ENCODE results near the gene REX1BD. TPM values are rescaled to one million over a fixed set of nuclear protein-coding genes. Genes with fewer than 3 reads are reported as not detected.

Gene REX1BD
- total and polyA plus RNA-seq, 4 donors = 25.9 to 71.9 (median 51.4) TPM

DNA sequence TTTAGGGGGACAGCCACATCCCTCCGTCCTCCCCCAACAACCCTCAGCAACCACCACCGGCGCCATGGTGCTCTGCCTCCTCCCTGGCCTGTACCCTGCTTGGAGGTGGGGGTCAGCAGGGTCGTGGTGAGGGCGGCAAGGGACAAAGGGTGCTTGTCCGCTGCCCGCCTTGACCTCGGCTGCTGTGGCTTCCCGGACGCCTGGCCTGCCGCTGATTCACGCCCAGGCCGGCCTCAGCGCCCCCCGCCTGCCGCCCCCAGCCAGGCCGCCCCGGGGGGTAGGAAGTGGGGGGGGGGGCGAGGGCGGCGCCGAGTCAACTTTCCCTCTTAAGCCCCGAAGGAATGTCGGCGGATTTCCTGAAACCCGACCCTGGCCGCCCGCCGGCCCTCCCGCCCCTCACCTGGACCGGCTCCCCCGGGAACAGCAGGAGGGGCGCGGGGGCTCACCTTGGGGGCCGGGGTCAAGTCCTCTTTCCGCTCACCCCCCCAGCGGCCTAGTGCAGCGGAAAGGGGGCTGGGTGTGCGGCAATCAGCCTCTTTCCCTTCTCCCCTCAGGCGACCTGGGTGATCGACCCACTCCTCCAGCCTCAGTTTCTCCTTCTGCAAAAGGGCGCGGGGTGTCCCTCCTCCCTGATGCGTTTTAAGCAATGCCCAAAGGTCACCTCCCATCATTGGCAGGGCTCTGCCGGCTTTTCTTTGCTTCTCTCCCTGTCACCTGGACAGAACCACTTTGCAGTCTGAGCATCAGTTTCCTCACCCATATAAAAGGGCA, 22.1 kb downstream of the REX1BD start:
- Histone ChIP-seq H3K9ac (ENCODE audit: low read depth in 1 of 2, low read length in 2 of 2) (no peak overlapping the region), H3K27me3 (ENCODE audit: control insufficient read depth in 4 of 4, insufficient read depth in 4 of 4, low read length in 3 of 4) (peaks cover 1 to 18% (median 14%) of the 10 kb centered on the region in 4 donors), H3K4me3 (ENCODE audit: low read depth in 1 of 3, low read length in 3 of 3) (no peak overlapping the region), H3K9me3 (ENCODE audit: control insufficient read depth in 4 of 4, low read length in 3 of 4) (no peaks in the 10 kb centered on the region), H3K36me3 (ENCODE audit: control insufficient read depth in 4 of 4, insufficient read depth in 3 of 4, low read depth in 1 of 4, low read length in 3 of 4) (no peaks in the 10 kb centered on the region), H3K4me1 (ENCODE audit: control insufficient read depth in 4 of 4, insufficient read depth in 4 of 4, low read length in 3 of 4) (peaks cover 0 to 19% (median 7%) of the 10 kb centered on the region in 4 donors), H3K27ac (ENCODE audit: low read depth in 1 of 2, low read length in 2 of 2) (no peak overlapping the region)
- TF ChIP-seq JUND (IDR thresholded peaks at IDR 0.05) (no peak), SP1 (IDR thresholded peaks at IDR 0.05) (no peak), FOXA2 (IDR thresholded peaks at IDR 0.05) (no peak), YY1 (IDR thresholded peaks at IDR 0.05) (no peak), TAF1 (conservative IDR thresholded peaks at IDR 0.05) (no peak), HNF4A (conservative IDR thresholded peaks at IDR 0.05) (no peak), EGR1 (IDR thresholded peaks at IDR 0.05; ENCODE audit: low read depth in 2 of 2) (no peak), RAD21 (IDR thresholded peaks at IDR 0.05) (no peak), GABPA (IDR thresholded peaks at IDR 0.05 in 1 of 2, conservative IDR thresholded peaks at IDR 0.05 in 1 of 2) (no peak)
- TF ChIP-seq, protein P1, sequence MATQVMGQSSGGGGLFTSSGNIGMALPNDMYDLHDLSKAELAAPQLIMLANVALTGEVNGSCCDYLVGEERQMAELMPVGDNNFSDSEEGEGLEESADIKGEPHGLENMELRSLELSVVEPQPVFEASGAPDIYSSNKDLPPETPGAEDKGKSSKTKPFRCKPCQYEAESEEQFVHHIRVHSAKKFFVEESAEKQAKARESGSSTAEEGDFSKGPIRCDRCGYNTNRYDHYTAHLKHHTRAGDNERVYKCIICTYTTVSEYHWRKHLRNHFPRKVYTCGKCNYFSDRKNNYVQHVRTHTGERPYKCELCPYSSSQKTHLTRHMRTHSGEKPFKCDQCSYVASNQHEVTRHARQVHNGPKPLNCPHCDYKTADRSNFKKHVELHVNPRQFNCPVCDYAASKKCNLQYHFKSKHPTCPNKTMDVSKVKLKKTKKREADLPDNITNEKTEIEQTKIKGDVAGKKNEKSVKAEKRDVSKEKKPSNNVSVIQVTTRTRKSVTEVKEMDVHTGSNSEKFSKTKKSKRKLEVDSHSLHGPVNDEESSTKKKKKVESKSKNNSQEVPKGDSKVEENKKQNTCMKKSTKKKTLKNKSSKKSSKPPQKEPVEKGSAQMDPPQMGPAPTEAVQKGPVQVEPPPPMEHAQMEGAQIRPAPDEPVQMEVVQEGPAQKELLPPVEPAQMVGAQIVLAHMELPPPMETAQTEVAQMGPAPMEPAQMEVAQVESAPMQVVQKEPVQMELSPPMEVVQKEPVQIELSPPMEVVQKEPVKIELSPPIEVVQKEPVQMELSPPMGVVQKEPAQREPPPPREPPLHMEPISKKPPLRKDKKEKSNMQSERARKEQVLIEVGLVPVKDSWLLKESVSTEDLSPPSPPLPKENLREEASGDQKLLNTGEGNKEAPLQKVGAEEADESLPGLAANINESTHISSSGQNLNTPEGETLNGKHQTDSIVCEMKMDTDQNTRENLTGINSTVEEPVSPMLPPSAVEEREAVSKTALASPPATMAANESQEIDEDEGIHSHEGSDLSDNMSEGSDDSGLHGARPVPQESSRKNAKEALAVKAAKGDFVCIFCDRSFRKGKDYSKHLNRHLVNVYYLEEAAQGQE (IDR thresholded peaks at IDR 0.05) = no peak
- TF ChIP-seq, protein P2, sequence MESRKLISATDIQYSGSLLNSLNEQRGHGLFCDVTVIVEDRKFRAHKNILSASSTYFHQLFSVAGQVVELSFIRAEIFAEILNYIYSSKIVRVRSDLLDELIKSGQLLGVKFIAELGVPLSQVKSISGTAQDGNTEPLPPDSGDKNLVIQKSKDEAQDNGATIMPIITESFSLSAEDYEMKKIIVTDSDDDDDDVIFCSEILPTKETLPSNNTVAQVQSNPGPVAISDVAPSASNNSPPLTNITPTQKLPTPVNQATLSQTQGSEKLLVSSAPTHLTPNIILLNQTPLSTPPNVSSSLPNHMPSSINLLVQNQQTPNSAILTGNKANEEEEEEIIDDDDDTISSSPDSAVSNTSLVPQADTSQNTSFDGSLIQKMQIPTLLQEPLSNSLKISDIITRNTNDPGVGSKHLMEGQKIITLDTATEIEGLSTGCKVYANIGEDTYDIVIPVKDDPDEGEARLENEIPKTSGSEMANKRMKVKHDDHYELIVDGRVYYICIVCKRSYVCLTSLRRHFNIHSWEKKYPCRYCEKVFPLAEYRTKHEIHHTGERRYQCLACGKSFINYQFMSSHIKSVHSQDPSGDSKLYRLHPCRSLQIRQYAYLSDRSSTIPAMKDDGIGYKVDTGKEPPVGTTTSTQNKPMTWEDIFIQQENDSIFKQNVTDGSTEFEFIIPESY (IDR thresholded peaks at IDR 0.05) = no peak
- TF ChIP-seq, protein P3, sequence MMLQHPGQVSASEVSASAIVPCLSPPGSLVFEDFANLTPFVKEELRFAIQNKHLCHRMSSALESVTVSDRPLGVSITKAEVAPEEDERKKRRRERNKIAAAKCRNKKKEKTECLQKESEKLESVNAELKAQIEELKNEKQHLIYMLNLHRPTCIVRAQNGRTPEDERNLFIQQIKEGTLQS (IDR thresholded peaks at IDR 0.05) = no peak
- DNase-seq (ENCODE audit: low spot score) = no peak
- 5% methylated on average over 45 of the region's 45 CpGs for WGBS

DNA sequence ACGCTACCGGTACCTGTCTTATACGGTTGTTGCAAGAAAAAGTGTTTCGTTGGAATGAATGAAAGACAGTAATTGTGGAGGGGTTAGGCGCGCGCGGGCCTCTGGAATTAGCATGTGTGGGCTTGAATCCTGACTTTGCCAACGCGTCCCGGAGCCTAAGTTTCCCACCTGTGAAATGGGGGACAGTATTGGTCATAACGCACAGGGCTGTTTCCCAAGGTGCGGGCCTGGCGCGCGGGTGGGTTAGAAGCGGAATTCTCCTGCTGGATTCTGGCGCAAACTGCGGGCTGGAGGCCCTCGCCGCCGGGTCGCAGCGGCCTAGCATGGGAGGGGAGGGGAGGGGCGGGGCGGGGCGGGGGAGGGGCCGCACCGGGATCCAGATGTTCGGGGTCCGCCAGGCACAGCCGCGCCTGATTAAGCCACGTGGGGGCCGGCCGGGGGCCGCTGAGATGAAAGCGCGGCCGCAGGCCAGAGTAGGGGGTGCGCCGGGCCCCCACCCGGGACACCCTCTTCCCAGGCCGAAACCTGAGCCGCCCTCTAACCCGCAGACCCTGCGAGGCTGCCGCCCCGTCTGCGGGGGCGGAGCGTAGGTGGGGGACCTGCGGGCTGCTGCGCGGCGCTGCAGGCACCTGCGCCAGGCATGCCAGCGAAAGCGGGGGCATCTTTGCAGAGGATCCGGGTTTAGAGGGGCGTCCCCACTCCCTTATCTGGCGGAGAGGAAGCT, 22.9 kb downstream of the REX1BD start:
- H3K4me3 ChIP-seq (ENCODE audit: low read depth in 1 of 3, low read length in 3 of 3) = no peak overlapping the region
- no peak overlapping the region for H3K27ac ChIP-seq (ENCODE audit: low read depth in 1 of 2, low read length in 2 of 2)
- no peak overlapping the region for H3K9ac ChIP-seq (ENCODE audit: low read depth in 1 of 2, low read length in 2 of 2)
- no peak for DNase-seq (ENCODE audit: low spot score)
- H3K9me3 ChIP-seq (ENCODE audit: control insufficient read depth in 4 of 4, low read length in 3 of 4) = no peaks in the 10 kb centered on the region
- 3% methylated on average over 62 of the region's 62 CpGs for WGBS
- no peak for TF ChIP-seq TAF1 (conservative IDR thresholded peaks at IDR 0.05)
- TF ChIP-seq SP1 (IDR thresholded peaks at IDR 0.05) = no peak
- TF ChIP-seq EGR1 (IDR thresholded peaks at IDR 0.05; ENCODE audit: low read depth in 2 of 2) = no peak
- TF ChIP-seq RXRA (IDR thresholded peaks at IDR 0.05) = no peak
- TF ChIP-seq GABPA (IDR thresholded peaks at IDR 0.05 in 1 of 2, conservative IDR thresholded peaks at IDR 0.05 in 1 of 2) = no peak
- TF ChIP-seq, protein P4, sequence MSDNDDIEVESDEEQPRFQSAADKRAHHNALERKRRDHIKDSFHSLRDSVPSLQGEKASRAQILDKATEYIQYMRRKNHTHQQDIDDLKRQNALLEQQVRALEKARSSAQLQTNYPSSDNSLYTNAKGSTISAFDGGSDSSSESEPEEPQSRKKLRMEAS (IDR thresholded peaks at IDR 0.05) = no peak
- TF ChIP-seq RAD21 (IDR thresholded peaks at IDR 0.05) = no peak
- no peak for TF ChIP-seq HNF4A (conservative IDR thresholded peaks at IDR 0.05)
- TF ChIP-seq, protein P1 (IDR thresholded peaks at IDR 0.05) = no peak
- no peak for TF ChIP-seq FOXA2 (IDR thresholded peaks at IDR 0.05)
- TF ChIP-seq NR2F2 (IDR thresholded peaks at IDR 0.05) = no peak
- TF ChIP-seq, protein P5, sequence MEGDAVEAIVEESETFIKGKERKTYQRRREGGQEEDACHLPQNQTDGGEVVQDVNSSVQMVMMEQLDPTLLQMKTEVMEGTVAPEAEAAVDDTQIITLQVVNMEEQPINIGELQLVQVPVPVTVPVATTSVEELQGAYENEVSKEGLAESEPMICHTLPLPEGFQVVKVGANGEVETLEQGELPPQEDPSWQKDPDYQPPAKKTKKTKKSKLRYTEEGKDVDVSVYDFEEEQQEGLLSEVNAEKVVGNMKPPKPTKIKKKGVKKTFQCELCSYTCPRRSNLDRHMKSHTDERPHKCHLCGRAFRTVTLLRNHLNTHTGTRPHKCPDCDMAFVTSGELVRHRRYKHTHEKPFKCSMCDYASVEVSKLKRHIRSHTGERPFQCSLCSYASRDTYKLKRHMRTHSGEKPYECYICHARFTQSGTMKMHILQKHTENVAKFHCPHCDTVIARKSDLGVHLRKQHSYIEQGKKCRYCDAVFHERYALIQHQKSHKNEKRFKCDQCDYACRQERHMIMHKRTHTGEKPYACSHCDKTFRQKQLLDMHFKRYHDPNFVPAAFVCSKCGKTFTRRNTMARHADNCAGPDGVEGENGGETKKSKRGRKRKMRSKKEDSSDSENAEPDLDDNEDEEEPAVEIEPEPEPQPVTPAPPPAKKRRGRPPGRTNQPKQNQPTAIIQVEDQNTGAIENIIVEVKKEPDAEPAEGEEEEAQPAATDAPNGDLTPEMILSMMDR (IDR thresholded peaks at IDR 0.05; ENCODE audit: low read depth, low read length, missing input control) = no peak
- TF ChIP-seq JUND (IDR thresholded peaks at IDR 0.05) = no peak
- H3K36me3 ChIP-seq (ENCODE audit: control insufficient read depth in 4 of 4, insufficient read depth in 3 of 4, low read depth in 1 of 4, low read length in 3 of 4) = no peaks in the 10 kb centered on the region
- H3K27me3 ChIP-seq (ENCODE audit: control insufficient read depth in 4 of 4, insufficient read depth in 4 of 4, low read length in 3 of 4) = peaks cover 0 to 18% (median 14%) of the 10 kb centered on the region in 4 donors
- H3K4me1 ChIP-seq (ENCODE audit: control insufficient read depth in 4 of 4, insufficient read depth in 4 of 4, low read length in 3 of 4) = peaks cover 0 to 19% (median 7%) of the 10 kb centered on the region in 4 donors

All from liver (tissue), 9 donors.